Measurements from ENCODE around the gene AHRR.

GRCh38 chr5:479566-480319, 158.2 kb downstream of the AHRR start:
- TF ChIP-seq CTCF (IDR thresholded peaks at IDR 0.05; ENCODE audit: insufficient read depth, low read depth, low read length) (no peak), EZH2 (IDR thresholded peaks at IDR 0.05; ENCODE audit: insufficient read depth, low read length) (no peak)
